K562 (cell line): Measurements from ENCODE around the gene THYN1. TPM values are rescaled to one million over a fixed set of nuclear protein-coding genes. Genes with fewer than 3 reads are reported as not detected.

ENCODE experiments used
- BRD4 ChIP-seq: fragments of 200-600 bp; sonication (generic); IDR thresholded peaks from 2 replicates; pipeline ENCODE4 v1.6.1; 2017; ENCODE audit warnings: inconsistent platforms
- CEBPB ChIP-seq: fragments of 450-650 bp; IDR thresholded peaks from 2 replicates; pipeline ENCODE4 v1.6.1; 2016; ENCODE audit warnings: missing genetic modification characterization, missing compliant biosample characterization
- EHMT2 ChIP-seq: fragments of 450-650 bp; IDR thresholded peaks from 2 replicates; pipeline ENCODE4 v1.6.1; 2018; ENCODE audit warnings: antibody characterized with exemption
- FOXM1 ChIP-seq, 2 experiments: fragments of 450-650 bp in 1 of 2; sonication (generic) in 1 of 2; formaldehyde crosslinking in 1 of 2; IDR thresholded peaks; 2 replicates each; pipeline versions ENCODE4 v1.6.1 to v1.9.0; 2017 to 2022; ENCODE audit warnings: low read depth in 2 of 2, mild to moderate bottlenecking in 2 of 2, missing genetic modification reagents in 1 of 2, moderate library complexity in 1 of 2
- HNRNPUL1 ChIP-seq: fragments of 200-400 bp; formaldehyde crosslinking; IDR thresholded peaks from 2 replicates; pipeline ENCODE4 v1.6.1; 2017; ENCODE audit warnings: low read length
- ILF3 ChIP-seq: fragments of 450-650 bp; IDR thresholded peaks from 2 replicates; pipeline ENCODE4 v1.6.1; 2018; ENCODE audit warnings: antibody characterized with exemption, mild to moderate bottlenecking, moderate library complexity, borderline replicate concordance
- L3MBTL2 ChIP-seq: fragments of 450-650 bp; IDR thresholded peaks from 2 replicates; pipeline ENCODE4 v1.6.1; 2016; ENCODE audit warnings: mild to moderate bottlenecking, moderate library complexity
- NCOA2 ChIP-seq, 2 experiments: fragments of 450-650 bp; IDR thresholded peaks; 2 replicates each; pipeline ENCODE4 v1.6.1; 2018; ENCODE audit warnings: mild to moderate bottlenecking in 2 of 2, moderate library complexity in 1 of 2; ENCODE audit not compliant: partially characterized antibody in 2 of 2
- NR2C1 ChIP-seq, 2 experiments: fragments of 450-650 bp; IDR thresholded peaks; 2 replicates each; pipeline ENCODE4 v1.6.1; 2017; ENCODE audit warnings: mild to moderate bottlenecking in 2 of 2, antibody characterized with exemption in 1 of 2, inconsistent platforms in 1 of 2, missing compliant biosample characterization in 1 of 2, missing genetic modification characterization in 1 of 2
- NR4A1 ChIP-seq, 2 experiments: fragments of 250-450 bp in 1 of 2; fragments of 450-650 bp in 1 of 2; sonication (Bioruptor Pico) in 1 of 2; IDR thresholded peaks; 2 replicates each; pipeline versions ENCODE4 v1.4.0 to v1.6.1; 2016 to 2020; ENCODE audit warnings: mild to moderate bottlenecking in 2 of 2, missing compliant biosample characterization in 1 of 2, missing genetic modification characterization in 1 of 2, moderate library complexity in 1 of 2
- POLR3A ChIP-seq: IDR thresholded peaks from 2 replicates; pipeline ENCODE4 v1.6.1; 2011; ENCODE audit warnings: borderline replicate concordance, mild to moderate bottlenecking, moderate library complexity; ENCODE audit not compliant: insufficient read length, insufficient read depth; ENCODE audit errors: extremely low read depth
- POU5F1 ChIP-seq: fragments of 150-350 bp; IDR thresholded peaks from 2 replicates; pipeline ENCODE4 v1.6.1; 2014; ENCODE audit warnings: borderline replicate concordance, low read length, low read depth, mild to moderate bottlenecking; ENCODE audit not compliant: partially characterized antibody
- RBM22 ChIP-seq: fragments of 200-400 bp; formaldehyde crosslinking; IDR thresholded peaks from 2 replicates; pipeline ENCODE4 v1.6.1; 2018; ENCODE audit warnings: low read length, low read depth; ENCODE audit not compliant: poor library complexity, severe bottlenecking
- ZNF79 ChIP-seq: fragments of 250-450 bp; sonication (Bioruptor Pico); IDR thresholded peaks from 2 replicates; pipeline ENCODE4 v1.4.0; 2020; ENCODE audit warnings: low read depth, mild to moderate bottlenecking, moderate library complexity
- polyA plus RNA-seq, 8 experiments: library from polyadenylated mRNA; depleted of rRNA in 4 of 8; stranded (reverse) in 5 of 8; unstranded in 3 of 8; fragments of >200 nt; fragmentation: Nextera tagmentation in 2 of 8; fragmentation: Illumina TruSeq in 1 of 8; extraction: Ambion mirVana in 2 of 8; extraction: Trizol in 1 of 8; gene quantifications; 2 replicates each; pipeline versions ENCODE4 v1.2.1 to v1.2.3, GENCODE V29; 2011 to 2014; ENCODE audit warnings: inconsistent platforms in 1 of 8, missing spikeins in 1 of 8
- total RNA-seq, 7 experiments: library from RNA; depleted of rRNA in 6 of 7; stranded (reverse); fragments of >200 nt in 6 of 7; fragmentation: Illumina TruSeq in 2 of 7; extraction: Trizol in 2 of 7; gene quantifications; 2 replicates each; pipeline versions ENCODE4 v1.2.1 to v1.2.3, GENCODE V29; 2011 to 2021; ENCODE audit warnings: low replicate concordance in 1 of 7
- TF ChIP-seq, protein P1 (sequence below), 2 experiments: IDR thresholded peaks; 2 replicates each; pipeline ENCODE4 v1.6.1; 2012; ENCODE audit warnings: improper control_type of control experiment in 2 of 2, low read depth in 2 of 2, low read length in 2 of 2, borderline replicate concordance in 1 of 2
- TF ChIP-seq, protein P2 (sequence below): fragments of 450-650 bp; conservative IDR thresholded peaks from 2 replicates; pipeline ENCODE4 v1.6.1; 2016; ENCODE audit warnings: missing genetic modification characterization, low read depth, mild to moderate bottlenecking, missing compliant biosample characterization, moderate library complexity
- TF ChIP-seq, protein P3 (sequence below): fragments of 250-450 bp; sonication (Bioruptor Pico); IDR thresholded peaks from 2 replicates; pipeline ENCODE4 v1.4.0; 2020; ENCODE audit warnings: mild to moderate bottlenecking
- TF ChIP-seq, protein P4 (sequence below): fragments of 450-650 bp; IDR thresholded peaks from 2 replicates; pipeline ENCODE4 v1.6.1; 2016; ENCODE audit warnings: borderline replicate concordance

THYN1 gene
- total and polyA plus RNA-seq, 9 of the 15 experiments (the other 6 are each of a cell fraction or from before 2014, with no cell fraction given), result 54.9 to 279 (median 104) TPM

DNA sequence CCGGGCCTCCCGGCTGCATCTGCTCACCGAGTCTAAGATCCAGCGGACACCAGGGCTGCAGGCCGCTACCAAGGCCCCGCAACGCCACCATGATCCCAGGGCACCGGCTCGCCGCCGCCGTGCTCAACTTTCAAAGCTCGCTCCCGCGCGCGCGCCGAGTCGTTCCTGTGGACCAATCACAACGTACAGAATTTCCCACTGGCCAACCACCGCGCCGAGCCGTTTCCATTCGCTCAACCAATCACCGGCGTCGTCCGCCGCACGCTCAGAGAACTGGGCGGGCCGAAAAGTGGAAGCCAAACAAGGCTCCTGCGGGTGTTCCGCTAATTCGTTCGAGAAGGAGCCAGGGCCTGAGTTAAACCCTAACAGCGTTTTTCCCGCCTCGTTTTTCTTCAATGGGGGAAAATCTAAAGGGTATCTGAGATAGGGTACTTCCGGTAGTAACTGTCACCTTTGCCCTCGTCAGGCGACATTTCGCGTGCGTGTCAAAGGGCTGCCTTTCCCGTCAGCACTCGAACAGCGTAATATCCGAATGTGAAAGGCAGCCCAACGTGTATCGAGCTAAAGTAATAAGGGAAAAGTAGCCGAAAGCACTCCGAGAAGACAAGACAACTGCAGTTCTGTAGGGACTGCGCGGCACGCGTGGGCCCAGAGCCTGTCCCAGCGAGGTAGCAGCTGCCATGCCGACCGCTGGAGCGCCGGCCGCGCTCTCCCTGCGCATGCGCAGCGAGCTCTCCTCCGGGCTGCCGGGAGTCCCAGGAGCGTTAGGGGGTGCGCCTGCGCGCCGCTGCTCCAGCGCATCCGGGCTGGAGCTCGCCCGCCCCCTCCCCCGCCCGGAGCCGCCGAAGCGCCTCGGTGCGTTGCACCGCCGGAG lies 29.1 kb downstream of the THYN1 start, which contains the start of the genes NCAPD3 and VPS26B (continued):
- no peak for TF ChIP-seq NR4A1 (CRISPR knock-in tag; IDR thresholded peaks at IDR 0.05)
- peak; percentile 72 for TF ChIP-seq NR4A1 (tag; IDR thresholded peaks at IDR 0.05)
- TF ChIP-seq NCOA2 (IDR thresholded peaks at IDR 0.05; ENCODE audit: partially characterized antibody in 2 of 2), result no peak
- TF ChIP-seq ZNF79, result no peak
- no peak for TF ChIP-seq EHMT2
- no peak for TF ChIP-seq POLR3A
- no peak; the same call in 1 of the 2 replicates for TF ChIP-seq ILF3
- TF ChIP-seq NR2C1 (IDR thresholded peaks at IDR 0.05), result peak; percentile 86
- peak; percentile 87 for TF ChIP-seq NR2C1 (tag; IDR thresholded peaks at IDR 0.05)
- TF ChIP-seq, protein P1, sequence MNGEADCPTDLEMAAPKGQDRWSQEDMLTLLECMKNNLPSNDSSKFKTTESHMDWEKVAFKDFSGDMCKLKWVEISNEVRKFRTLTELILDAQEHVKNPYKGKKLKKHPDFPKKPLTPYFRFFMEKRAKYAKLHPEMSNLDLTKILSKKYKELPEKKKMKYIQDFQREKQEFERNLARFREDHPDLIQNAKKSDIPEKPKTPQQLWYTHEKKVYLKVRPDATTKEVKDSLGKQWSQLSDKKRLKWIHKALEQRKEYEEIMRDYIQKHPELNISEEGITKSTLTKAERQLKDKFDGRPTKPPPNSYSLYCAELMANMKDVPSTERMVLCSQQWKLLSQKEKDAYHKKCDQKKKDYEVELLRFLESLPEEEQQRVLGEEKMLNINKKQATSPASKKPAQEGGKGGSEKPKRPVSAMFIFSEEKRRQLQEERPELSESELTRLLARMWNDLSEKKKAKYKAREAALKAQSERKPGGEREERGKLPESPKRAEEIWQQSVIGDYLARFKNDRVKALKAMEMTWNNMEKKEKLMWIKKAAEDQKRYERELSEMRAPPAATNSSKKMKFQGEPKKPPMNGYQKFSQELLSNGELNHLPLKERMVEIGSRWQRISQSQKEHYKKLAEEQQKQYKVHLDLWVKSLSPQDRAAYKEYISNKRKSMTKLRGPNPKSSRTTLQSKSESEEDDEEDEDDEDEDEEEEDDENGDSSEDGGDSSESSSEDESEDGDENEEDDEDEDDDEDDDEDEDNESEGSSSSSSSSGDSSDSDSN (IDR thresholded peaks at IDR 0.05; ENCODE audit: borderline replicate concordance in 1 of 2, low read depth in 2 of 2, low read length in 2 of 2), result no peak
- peak; percentile 74 for TF ChIP-seq FOXM1 (IDR thresholded peaks at IDR 0.05; ENCODE audit: low read depth)
- TF ChIP-seq FOXM1 (CRISPR knock-in tag; IDR thresholded peaks at IDR 0.05; ENCODE audit: low read depth), result no peak
- no peak for TF ChIP-seq CEBPB (tag)
- TF ChIP-seq, protein P2, sequence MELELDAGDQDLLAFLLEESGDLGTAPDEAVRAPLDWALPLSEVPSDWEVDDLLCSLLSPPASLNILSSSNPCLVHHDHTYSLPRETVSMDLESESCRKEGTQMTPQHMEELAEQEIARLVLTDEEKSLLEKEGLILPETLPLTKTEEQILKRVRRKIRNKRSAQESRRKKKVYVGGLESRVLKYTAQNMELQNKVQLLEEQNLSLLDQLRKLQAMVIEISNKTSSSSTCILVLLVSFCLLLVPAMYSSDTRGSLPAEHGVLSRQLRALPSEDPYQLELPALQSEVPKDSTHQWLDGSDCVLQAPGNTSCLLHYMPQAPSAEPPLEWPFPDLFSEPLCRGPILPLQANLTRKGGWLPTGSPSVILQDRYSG (tag), result 0 out of 2 replicates have a peak, but pooled peaks have one; percentile 22
- TF ChIP-seq POU5F1, result peak; percentile 83
- TF ChIP-seq, protein P3, sequence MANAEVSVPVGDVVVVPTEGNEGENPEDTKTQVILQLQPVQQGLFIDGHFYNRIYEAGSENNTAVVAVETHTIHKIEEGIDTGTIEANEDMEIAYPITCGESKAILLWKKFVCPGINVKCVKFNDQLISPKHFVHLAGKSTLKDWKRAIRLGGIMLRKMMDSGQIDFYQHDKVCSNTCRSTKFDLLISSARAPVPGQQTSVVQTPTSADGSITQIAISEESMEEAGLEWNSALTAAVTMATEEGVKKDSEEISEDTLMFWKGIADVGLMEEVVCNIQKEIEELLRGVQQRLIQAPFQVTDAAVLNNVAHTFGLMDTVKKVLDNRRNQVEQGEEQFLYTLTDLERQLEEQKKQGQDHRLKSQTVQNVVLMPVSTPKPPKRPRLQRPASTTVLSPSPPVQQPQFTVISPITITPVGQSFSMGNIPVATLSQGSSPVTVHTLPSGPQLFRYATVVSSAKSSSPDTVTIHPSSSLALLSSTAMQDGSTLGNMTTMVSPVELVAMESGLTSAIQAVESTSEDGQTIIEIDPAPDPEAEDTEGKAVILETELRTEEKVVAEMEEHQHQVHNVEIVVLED, result peak; percentile 51
- TF ChIP-seq, protein P4, sequence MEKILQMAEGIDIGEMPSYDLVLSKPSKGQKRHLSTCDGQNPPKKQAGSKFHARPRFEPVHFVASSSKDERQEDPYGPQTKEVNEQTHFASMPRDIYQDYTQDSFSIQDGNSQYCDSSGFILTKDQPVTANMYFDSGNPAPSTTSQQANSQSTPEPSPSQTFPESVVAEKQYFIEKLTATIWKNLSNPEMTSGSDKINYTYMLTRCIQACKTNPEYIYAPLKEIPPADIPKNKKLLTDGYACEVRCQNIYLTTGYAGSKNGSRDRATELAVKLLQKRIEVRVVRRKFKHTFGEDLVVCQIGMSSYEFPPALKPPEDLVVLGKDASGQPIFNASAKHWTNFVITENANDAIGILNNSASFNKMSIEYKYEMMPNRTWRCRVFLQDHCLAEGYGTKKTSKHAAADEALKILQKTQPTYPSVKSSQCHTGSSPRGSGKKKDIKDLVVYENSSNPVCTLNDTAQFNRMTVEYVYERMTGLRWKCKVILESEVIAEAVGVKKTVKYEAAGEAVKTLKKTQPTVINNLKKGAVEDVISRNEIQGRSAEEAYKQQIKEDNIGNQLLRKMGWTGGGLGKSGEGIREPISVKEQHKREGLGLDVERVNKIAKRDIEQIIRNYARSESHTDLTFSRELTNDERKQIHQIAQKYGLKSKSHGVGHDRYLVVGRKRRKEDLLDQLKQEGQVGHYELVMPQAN, result peak; percentile 97
- no peak for TF ChIP-seq RBM22
- peak; percentile 89 for TF ChIP-seq L3MBTL2
- TF ChIP-seq HNRNPUL1, result no peak
- no peak for TF ChIP-seq BRD4
